GM20000 (cell line): Measurements from ENCODE around the gene SLC35F1.
"Not testable (repeated sequence)": the region's sequence is repeated elsewhere in the genome, so short reads cannot be mapped to it uniquely, and the experiment has no call there.

Source experiments
- DNase-seq: peaks from one replicate; pipeline ENCODE4 v3.0.0; 2012; ENCODE audit warnings: low spot score
- CTCF ChIP-seq: IDR thresholded peaks from 2 replicates; pipeline ENCODE4 v1.5.1; 2012; ENCODE audit warnings: mild to moderate bottlenecking, control low read depth; ENCODE audit errors: extremely low read depth, missing control alignments

SLC35F1 gene

GRCh38 chr6:117990151-117990550 lies 83.1 kb downstream of the SLC35F1 start:
- no peak for DNase-seq
- TF ChIP-seq CTCF, result no peak

- no peak for TF ChIP-seq CTCF
- no peak for DNase-seq
These were observed 85.8 kb downstream of the SLC35F1 start for GRCh38 chr6:117992856-117993255.

DNA sequence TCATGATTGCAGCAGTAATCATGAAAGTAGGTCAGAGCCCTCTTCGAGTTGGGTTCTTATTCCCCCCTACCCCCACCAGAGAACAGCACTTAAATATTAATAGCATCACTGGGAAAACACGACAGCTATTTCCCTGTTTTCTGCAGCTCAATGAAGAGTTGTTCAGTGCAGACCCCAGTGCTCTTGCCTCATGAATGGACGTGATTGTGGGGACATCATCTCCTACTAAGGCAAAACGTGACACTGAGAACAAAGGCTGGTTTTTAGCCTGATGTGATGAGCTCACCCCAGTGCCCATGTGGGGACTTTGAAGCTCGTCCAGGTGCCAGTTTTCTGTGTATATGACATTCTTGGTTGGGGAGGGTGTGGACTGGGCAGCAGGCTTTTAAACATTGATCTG lies 105.9 kb downstream of the SLC35F1 start:
- no peak for DNase-seq
- no peak for TF ChIP-seq CTCF

DNA sequence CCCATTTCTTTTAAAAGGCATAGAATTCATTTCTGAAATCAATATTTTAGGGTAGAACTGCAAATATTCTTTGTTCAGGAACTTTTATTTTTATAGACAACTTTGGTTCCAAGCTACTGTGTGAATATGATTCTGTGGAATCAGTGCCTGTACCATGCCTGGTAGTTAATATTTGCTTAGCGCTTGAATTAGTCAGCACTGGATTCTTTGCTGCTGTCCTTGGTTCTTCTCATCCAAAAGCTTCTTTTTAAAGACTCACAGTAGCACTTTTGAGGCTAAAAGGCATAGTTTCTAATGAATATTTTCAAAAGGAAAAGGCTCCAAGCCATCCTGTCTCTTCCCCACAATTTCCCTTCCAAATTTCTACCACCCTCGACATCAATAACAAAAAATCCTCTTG lies 109.5 kb downstream of the SLC35F1 start:
- no peak for DNase-seq
- TF ChIP-seq CTCF, result no peak

DNA sequence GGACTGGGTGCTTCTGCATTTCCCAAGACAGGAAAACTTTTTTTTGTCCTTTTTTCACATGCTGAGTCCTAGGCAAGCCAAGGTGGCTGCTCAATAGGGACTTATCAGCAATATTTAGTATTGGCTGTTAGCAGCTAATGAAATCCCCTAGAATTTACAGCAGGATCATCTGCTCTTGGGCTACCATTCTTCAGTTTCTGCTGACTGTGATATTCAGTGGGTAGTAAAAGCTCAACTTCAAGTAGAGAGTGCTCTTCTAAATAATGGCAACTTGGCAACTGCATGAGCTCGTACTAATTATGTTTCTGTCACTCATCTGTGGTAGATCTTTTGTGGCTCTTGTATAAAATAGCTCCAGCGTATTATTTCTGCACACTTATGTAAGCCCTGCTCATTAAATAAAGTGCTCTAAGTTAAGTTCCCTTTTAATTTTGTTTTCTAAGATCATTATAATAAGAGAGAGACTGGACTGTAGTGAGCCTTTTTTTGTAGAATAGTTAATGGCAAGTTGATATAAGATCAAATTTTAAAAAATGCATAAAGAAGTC lies 110.3 kb downstream of the SLC35F1 start:
- TF ChIP-seq CTCF, result no peak
- DNase-seq, result no peak

- TF ChIP-seq CTCF, result no peak
- DNase-seq, result no peak
These were observed 116.7 kb downstream of the SLC35F1 start for GRCh38 chr6:118023771-118024170.

DNA sequence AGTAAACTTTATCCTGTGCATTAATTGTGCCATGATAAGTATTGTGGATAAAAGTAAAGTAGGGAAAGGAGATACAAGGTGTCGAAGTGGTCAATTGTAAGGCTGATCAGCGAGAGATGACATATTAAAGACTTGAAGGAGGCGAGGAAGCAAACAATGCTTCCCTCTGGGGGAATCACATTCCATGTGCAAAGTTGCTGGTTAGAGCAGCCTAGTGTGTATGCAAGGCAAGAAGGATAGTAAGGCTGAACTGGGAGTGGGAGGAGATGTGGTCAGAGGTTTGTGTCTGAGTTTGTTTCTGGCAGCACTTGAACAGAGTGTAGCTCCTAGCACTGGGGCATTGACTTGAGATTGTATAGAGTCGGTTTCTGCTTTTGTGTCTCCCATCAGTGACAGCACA lies 122.9 kb downstream of the SLC35F1 start:
- DNase-seq, result no peak
- TF ChIP-seq CTCF, result no peak

- not testable (repeated sequence) for DNase-seq
These were observed 130.4 kb downstream of the SLC35F1 start for GRCh38 chr6:118037479-118037878.
